GM12878 (cell line): ENCODE measurements around the gene ANKRD28. TPM values are rescaled to one million over a fixed set of nuclear protein-coding genes. Genes with fewer than 3 reads are reported as not detected.

Experiments used
- ATAC-seq: fragments of 200-7000 bp; cut with Tn5 transposase; 3 replicates; pipeline ENCODE4 v1.9.1; 2020; ENCODE audit warnings: mild to moderate bottlenecking, moderate library complexity
- BruUV-seq: library from RNA; stranded (reverse); fragments of 400-500 nt; replicated peaks from 2 replicates; lab custom pipeline; 2021; lab: Mats Ljungman, UMichigan
- CTCF ChIA-PET: fragments of 300-600 bp; sonication (Branson Sonifier 250); formaldehyde crosslinking; extraction: SDS; loops from one replicate; lab custom pipeline; 2021; ENCODE audit warnings: inconsistent platforms; lab: Yijun Ruan, JAX
- POLR2A ChIA-PET: fragments of 350-600 bp; formaldehyde crosslinking; extraction: SDS; loops from one replicate; lab custom pipeline; 2021; ENCODE audit warnings: inconsistent platforms; lab: Charles Lee
- RAD21 ChIA-PET: fragments of 300-600 bp; sonication (Branson Sonifier 250); formaldehyde crosslinking; loops from one replicate; lab custom pipeline; 2023; ENCODE audit warnings: antibody characterized with exemption; ENCODE audit not compliant: unreplicated experiment; lab: Charles Lee
- SMC1A ChIA-PET: fragments of 300-600 bp; sonication (Branson Sonifier 250); formaldehyde crosslinking; loops from one replicate; lab custom pipeline; 2023; ENCODE audit not compliant: unreplicated experiment, uncharacterized antibody; lab: Charles Lee
- DNase-seq: peaks from one replicate; pipeline ENCODE4 v3.0.0-alpha.2; 2011; ENCODE audit warnings: low read depth, low spot score
- FAIRE-seq: peaks from 3 replicates; lab custom pipeline; 2011; peaks lifted over from hg19 to GRCh38; lab: Jason Lieb, UNC
- H2AFZ ChIP-seq: 2 replicates; pipeline ENCODE4 v1.6.0; 2011; ENCODE audit warnings: low read depth, low read length, control low read depth; ENCODE audit not compliant: control insufficient read depth
- H3K27ac ChIP-seq: 2 replicates; pipeline ENCODE4 v1.5.1; 2011; ENCODE audit warnings: control low read depth; ENCODE audit not compliant: control insufficient read depth, insufficient read depth
- H3K27me3 ChIP-seq, 2 experiments: replicated peaks in 1 of 2; 2 replicates each; pipeline versions ENCODE4 v1.6.0 to v1.6.1; 2011; ENCODE audit warnings: low read length in 1 of 2; ENCODE audit not compliant: control insufficient read depth in 2 of 2, insufficient read depth in 2 of 2
- H3K36me3 ChIP-seq, 2 experiments: 2 replicates each; pipeline ENCODE4 v1.5.1; 2011; ENCODE audit warnings: low read length in 1 of 2; ENCODE audit not compliant: control insufficient read depth in 2 of 2, insufficient read depth in 2 of 2
- H3K4me1 ChIP-seq: 2 replicates; pipeline ENCODE4 v1.6.1; 2011; ENCODE audit warnings: mild to moderate bottlenecking, low read length, moderate library complexity, mixed read lengths; ENCODE audit not compliant: control insufficient read depth, insufficient read depth
- H3K4me2 ChIP-seq: 2 replicates; pipeline ENCODE4 v1.6.0; 2011; ENCODE audit warnings: control low read depth; ENCODE audit not compliant: control insufficient read depth, insufficient read depth
- H3K4me3 ChIP-seq: fragments of 200-600 bp; sonication (generic); 2 replicates; pipeline ENCODE4 v1.5.1; 2016
- H3K79me2 ChIP-seq: 2 replicates; pipeline ENCODE4 v1.6.0; 2011; ENCODE audit warnings: low read length; ENCODE audit not compliant: control insufficient read depth, insufficient read depth
- H3K9ac ChIP-seq: 2 replicates; pipeline ENCODE4 v1.8.0; 2011; ENCODE audit warnings: low read length, control low read depth, mixed read lengths; ENCODE audit not compliant: control insufficient read depth, insufficient read depth
- H3K9me3 ChIP-seq: replicated peaks from 3 replicates; pipeline ENCODE4 v1.5.1; 2011; ENCODE audit warnings: mild to moderate bottlenecking, low read length; ENCODE audit not compliant: control insufficient read depth, insufficient read depth
- H4K20me1 ChIP-seq: 2 replicates; pipeline ENCODE4 v1.6.0; 2011; ENCODE audit not compliant: control insufficient read depth, insufficient read depth
- MEF2A ChIP-seq: IDR thresholded peaks from 2 replicates; pipeline ENCODE4 v1.6.1; 2011; ENCODE audit warnings: low read depth, mild to moderate bottlenecking, low read length, moderate library complexity; ENCODE audit not compliant: insufficient read depth
- POLR2A ChIP-seq: IDR thresholded peaks from 2 replicates; pipeline ENCODE4 v1.6.1; 2011; ENCODE audit warnings: low read depth, mild to moderate bottlenecking, low read length
- WGBS: methylation state at CpG from one replicate; pipeline ENCODE4 v1.1.6; 2016; ENCODE audit warnings: low lambda C conversion rate; ENCODE audit not compliant: insufficient replicate concordance, insufficient coverage; ENCODE audit errors: missing lambda C conversion rate; 5-methylcytosine and 5-hydroxymethylcytosine counted together
- in situ Hi-C: fragments of 300-500 bp; cut with MboI; formaldehyde crosslinking; loops from 9 replicates; pipeline ENCODE4 v1.14.3; 2018; ENCODE audit warnings: mixed read lengths
- intact Hi-C: fragments of 100-400 bp; cut with micrococcal nuclease; formaldehyde crosslinking; loops from one replicate; pipeline ENCODE4 v1.14.2; 2022; ENCODE audit not compliant: unreplicated experiment
- polyA plus RNA-seq, 11 experiments: library from polyadenylated mRNA; depleted of rRNA in 4 of 11; unstranded in 6 of 11; stranded (reverse) in 5 of 11; fragments of >200 nt; fragmentation: Nextera tagmentation in 4 of 11; fragmentation: Illumina TruSeq in 1 of 11; extraction: Ambion mirVana in 4 of 11; extraction: Trizol in 1 of 11; gene quantifications; 1 replicate in 1 of 11; 2 replicates in 10 of 11; pipeline versions ENCODE4 v1.2.1 to v1.2.3, GENCODE V29; 2011 to 2016; ENCODE audit warnings: inconsistent platforms in 2 of 11, missing spikeins in 2 of 11, low read depth in 1 of 11
- total RNA-seq, 4 experiments: library from RNA; depleted of rRNA in 3 of 4; stranded (reverse); fragments of >200 nt in 3 of 4; fragmentation: Illumina TruSeq in 1 of 4; extraction: Trizol in 1 of 4; gene quantifications; 2 replicates each; pipeline versions ENCODE4 v1.2.1 to v1.2.3, GENCODE V29; 2013 to 2021
- TF ChIP-seq, protein P1 (sequence below): fragments of 450-650 bp; IDR thresholded peaks from 2 replicates; pipeline ENCODE4 v1.6.1; 2017; ENCODE audit warnings: mild to moderate bottlenecking
- TF ChIP-seq, protein P2 (sequence below), 3 experiments: IDR thresholded peaks in 2 of 3; conservative IDR thresholded peaks in 1 of 3; 2 replicates each; pipeline ENCODE4 v1.5.1; 2011; ENCODE audit warnings: low read depth in 3 of 3, low read length in 3 of 3, mild to moderate bottlenecking in 3 of 3, control low read depth in 2 of 3, moderate library complexity in 2 of 3, inconsistent platforms in 1 of 3, mixed read lengths in 1 of 3; ENCODE audit not compliant: control insufficient read depth in 2 of 3, insufficient read depth in 1 of 3; ENCODE audit errors: extremely low read depth in 1 of 3

The ANKRD28 gene
- total and polyA plus RNA-seq, 10 of the 15 experiments (the other 5 are each of a cell fraction or from before 2014, with no cell fraction given), result 11.2 to 105 (median 38.3) TPM

DNA sequence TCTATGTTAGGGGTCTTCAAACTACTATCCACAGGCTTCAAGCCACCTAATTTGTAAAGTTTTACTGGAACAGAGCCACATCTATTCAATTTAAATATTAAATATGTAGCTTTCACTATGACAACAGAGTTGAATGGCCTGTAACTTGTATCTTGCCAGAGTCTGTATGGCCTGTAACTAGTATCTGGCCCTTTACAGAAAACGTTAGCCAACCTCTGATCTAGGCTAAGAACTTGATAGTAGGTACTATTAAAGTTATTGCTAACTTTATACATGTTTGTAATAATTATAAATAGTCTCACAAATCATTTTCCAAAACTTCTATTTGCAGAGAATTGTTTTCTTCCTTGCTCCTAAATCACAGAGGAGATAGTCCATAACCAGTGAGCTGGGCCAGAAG, 40.0 kb downstream of the ANKRD28 start (continued):
- TF ChIP-seq, protein P1, sequence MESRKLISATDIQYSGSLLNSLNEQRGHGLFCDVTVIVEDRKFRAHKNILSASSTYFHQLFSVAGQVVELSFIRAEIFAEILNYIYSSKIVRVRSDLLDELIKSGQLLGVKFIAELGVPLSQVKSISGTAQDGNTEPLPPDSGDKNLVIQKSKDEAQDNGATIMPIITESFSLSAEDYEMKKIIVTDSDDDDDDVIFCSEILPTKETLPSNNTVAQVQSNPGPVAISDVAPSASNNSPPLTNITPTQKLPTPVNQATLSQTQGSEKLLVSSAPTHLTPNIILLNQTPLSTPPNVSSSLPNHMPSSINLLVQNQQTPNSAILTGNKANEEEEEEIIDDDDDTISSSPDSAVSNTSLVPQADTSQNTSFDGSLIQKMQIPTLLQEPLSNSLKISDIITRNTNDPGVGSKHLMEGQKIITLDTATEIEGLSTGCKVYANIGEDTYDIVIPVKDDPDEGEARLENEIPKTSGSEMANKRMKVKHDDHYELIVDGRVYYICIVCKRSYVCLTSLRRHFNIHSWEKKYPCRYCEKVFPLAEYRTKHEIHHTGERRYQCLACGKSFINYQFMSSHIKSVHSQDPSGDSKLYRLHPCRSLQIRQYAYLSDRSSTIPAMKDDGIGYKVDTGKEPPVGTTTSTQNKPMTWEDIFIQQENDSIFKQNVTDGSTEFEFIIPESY, result no peak
- TF ChIP-seq, protein P2, sequence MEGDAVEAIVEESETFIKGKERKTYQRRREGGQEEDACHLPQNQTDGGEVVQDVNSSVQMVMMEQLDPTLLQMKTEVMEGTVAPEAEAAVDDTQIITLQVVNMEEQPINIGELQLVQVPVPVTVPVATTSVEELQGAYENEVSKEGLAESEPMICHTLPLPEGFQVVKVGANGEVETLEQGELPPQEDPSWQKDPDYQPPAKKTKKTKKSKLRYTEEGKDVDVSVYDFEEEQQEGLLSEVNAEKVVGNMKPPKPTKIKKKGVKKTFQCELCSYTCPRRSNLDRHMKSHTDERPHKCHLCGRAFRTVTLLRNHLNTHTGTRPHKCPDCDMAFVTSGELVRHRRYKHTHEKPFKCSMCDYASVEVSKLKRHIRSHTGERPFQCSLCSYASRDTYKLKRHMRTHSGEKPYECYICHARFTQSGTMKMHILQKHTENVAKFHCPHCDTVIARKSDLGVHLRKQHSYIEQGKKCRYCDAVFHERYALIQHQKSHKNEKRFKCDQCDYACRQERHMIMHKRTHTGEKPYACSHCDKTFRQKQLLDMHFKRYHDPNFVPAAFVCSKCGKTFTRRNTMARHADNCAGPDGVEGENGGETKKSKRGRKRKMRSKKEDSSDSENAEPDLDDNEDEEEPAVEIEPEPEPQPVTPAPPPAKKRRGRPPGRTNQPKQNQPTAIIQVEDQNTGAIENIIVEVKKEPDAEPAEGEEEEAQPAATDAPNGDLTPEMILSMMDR (IDR thresholded peaks at IDR 0.05 in 2 of 3, conservative IDR thresholded peaks at IDR 0.05 in 1 of 3; ENCODE audit: control insufficient read depth in 2 of 3, extremely low read depth in 1 of 3, insufficient read depth in 1 of 3, low read depth in 3 of 3, low read length in 3 of 3), result no peak
- TF ChIP-seq, all 136 proteins: peak for 0

DNA sequence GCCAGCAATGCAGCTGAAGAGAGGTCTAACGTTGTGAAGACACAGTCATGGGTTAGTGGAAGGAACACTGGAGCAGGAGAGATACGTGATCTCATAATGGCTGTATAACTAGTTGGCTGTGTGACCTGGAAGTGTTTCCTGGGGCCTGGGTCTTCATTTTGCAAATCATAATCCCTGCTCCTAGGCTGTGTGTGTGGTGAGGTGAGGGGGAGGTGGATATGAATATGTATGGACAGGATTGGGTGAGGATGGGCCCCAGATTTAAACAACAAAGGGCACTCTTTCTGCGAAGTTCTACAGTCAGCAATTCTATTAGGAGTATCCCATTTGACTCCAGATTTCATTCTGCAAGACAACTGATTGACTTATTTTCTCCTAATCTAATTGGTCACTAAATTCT, 41.3 kb downstream of the ANKRD28 start:
- ATAC-seq (no peak), FAIRE-seq (no peak), DNase-seq (no peak)
- Histone ChIP-seq H4K20me1 (no peaks in the 10 kb centered on the region), H3K4me2 (no peak overlapping the region), H3K9ac (no peak overlapping the region), H2AFZ (no peak overlapping the region), H3K4me3 (no peak overlapping the region), H3K9me3 (no peaks in the 10 kb centered on the region), H3K27me3 (no peaks in the 10 kb centered on the region), H3K36me3 (peaks cover 0 to 10% of the 10 kb centered on the region in 2 experiments; a peak in 3 of 4 replicates), H3K4me1 (0 out of 2 replicates have a peak, but pooled peaks cover 3% of the 10 kb centered on the region), H3K27ac (no peak overlapping the region), H3K79me2 (no peaks in the 10 kb centered on the region; the same call in 1 of the 2 replicates)
- ChIA-PET POLR2A (no interaction called here), CTCF (interaction anchor here (0.8 kb wide), 1 partner anchor 98 kb away, joined by 3 read pairs; no protein-coding TSS in a partner anchor), SMC1A (interaction anchor here (0.6 to 1.8 kb wide), 4 partner anchors 9 to 56 kb away, joined by 3 to 6 read pairs (median 4); no protein-coding TSS in a partner anchor), RAD21 (no interaction called here)
- BruUV-seq, result no TSS peak
- intact Hi-C loops, result no loop called here
- in situ Hi-C loops, result no loop called here
- WGBS, result 100% methylated on average over 3 of the region's 3 CpGs
- TF ChIP-seq POLR2A, result peak; percentile 25; the same call in 1 of the 2 replicates
- TF ChIP-seq MEF2A, result no peak
